ENCODE results near the gene RALB.
"Not testable (repeated sequence)": the region's sequence is repeated elsewhere in the genome, so short reads cannot be mapped to it uniquely, and the experiment has no call there.

Gene RALB

GRCh38 chr2:120315367-120316033 is 62.8 kb downstream of the RALB start:
- DNase-seq (ENCODE audit: low read depth): no peak

GRCh38 chr2:120316071-120316470 is 63.4 kb downstream of the RALB start:
- DNase-seq (ENCODE audit: low read depth): no peak

GRCh38 chr2:120316528-120317179 is 64.0 kb downstream of the RALB start:
- DNase-seq (ENCODE audit: low read depth): no peak

- no peak for DNase-seq (ENCODE audit: low read depth)
Measured at GRCh38 chr2:120317180-120317533, 64.5 kb downstream of the RALB start.

- DNase-seq (ENCODE audit: low read depth): no peak
Measured at GRCh38 chr2:120317916-120318315, 65.3 kb downstream of the RALB start.

GRCh38 chr2:120318626-120319025 is 66.0 kb downstream of the RALB start:
- no peak for DNase-seq (ENCODE audit: low read depth)

- no peak for DNase-seq (ENCODE audit: low read depth)
Measured at GRCh38 chr2:120319123-120319522, 66.5 kb downstream of the RALB start.

GRCh38 chr2:120319686-120320317 is 67.2 kb downstream of the RALB start:
- DNase-seq (ENCODE audit: low read depth): no peak

- no peak for DNase-seq (ENCODE audit: low read depth)
Measured at GRCh38 chr2:120320318-120320851, 67.7 kb downstream of the RALB start.

GRCh38 chr2:120320887-120321556 is 68.4 kb downstream of the RALB start:
- DNase-seq (ENCODE audit: low read depth): not testable (repeated sequence)

GRCh38 chr2:120321721-120322284 is 69.2 kb downstream of the RALB start:
- no peak for DNase-seq (ENCODE audit: low read depth)

GRCh38 chr2:120322329-120322728 is 69.7 kb downstream of the RALB start:
- DNase-seq (ENCODE audit: low read depth): no peak

- peak; percentile 65 for DNase-seq (ENCODE audit: low read depth)
Measured at GRCh38 chr2:120323214-120323613, 70.6 kb downstream of the RALB start.

GRCh38 chr2:120323807-120324399 is 71.3 kb downstream of the RALB start:
- DNase-seq (ENCODE audit: low read depth): no peak

- no peak for DNase-seq (ENCODE audit: low read depth)
Measured at GRCh38 chr2:120324933-120325332, 72.3 kb downstream of the RALB start.

GRCh38 chr2:120326066-120326465 is 73.4 kb downstream of the RALB start:
- DNase-seq (ENCODE audit: low read depth): no peak

- no peak for DNase-seq (ENCODE audit: low read depth)
Measured at GRCh38 chr2:120330946-120331822, 78.5 kb downstream of the RALB start.

GRCh38 chr2:120331903-120332302 is 79.3 kb downstream of the RALB start:
- no peak for DNase-seq (ENCODE audit: low read depth)

- no peak for DNase-seq (ENCODE audit: low read depth)
Measured at GRCh38 chr2:120332384-120332783, 79.7 kb downstream of the RALB start.

GRCh38 chr2:120334068-120334467 is 81.4 kb downstream of the RALB start:
- no peak for DNase-seq (ENCODE audit: low read depth)

GRCh38 chr2:120336749-120337148 is 84.1 kb downstream of the RALB start:
- DNase-seq (ENCODE audit: low read depth): no peak

All from GM04504 (cell line).